ENCODE results near the gene INVS.
"Not testable (repeated sequence)": the region's sequence is repeated elsewhere in the genome, so short reads cannot be mapped to it uniquely, and the experiment has no call there.

Gene INVS, protein sequence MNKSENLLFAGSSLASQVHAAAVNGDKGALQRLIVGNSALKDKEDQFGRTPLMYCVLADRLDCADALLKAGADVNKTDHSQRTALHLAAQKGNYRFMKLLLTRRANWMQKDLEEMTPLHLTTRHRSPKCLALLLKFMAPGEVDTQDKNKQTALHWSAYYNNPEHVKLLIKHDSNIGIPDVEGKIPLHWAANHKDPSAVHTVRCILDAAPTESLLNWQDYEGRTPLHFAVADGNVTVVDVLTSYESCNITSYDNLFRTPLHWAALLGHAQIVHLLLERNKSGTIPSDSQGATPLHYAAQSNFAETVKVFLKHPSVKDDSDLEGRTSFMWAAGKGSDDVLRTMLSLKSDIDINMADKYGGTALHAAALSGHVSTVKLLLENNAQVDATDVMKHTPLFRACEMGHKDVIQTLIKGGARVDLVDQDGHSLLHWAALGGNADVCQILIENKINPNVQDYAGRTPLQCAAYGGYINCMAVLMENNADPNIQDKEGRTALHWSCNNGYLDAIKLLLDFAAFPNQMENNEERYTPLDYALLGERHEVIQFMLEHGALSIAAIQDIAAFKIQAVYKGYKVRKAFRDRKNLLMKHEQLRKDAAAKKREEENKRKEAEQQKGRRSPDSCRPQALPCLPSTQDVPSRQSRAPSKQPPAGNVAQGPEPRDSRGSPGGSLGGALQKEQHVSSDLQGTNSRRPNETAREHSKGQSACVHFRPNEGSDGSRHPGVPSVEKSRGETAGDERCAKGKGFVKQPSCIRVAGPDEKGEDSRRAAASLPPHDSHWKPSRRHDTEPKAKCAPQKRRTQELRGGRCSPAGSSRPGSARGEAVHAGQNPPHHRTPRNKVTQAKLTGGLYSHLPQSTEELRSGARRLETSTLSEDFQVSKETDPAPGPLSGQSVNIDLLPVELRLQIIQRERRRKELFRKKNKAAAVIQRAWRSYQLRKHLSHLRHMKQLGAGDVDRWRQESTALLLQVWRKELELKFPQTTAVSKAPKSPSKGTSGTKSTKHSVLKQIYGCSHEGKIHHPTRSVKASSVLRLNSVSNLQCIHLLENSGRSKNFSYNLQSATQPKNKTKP

DNA sequence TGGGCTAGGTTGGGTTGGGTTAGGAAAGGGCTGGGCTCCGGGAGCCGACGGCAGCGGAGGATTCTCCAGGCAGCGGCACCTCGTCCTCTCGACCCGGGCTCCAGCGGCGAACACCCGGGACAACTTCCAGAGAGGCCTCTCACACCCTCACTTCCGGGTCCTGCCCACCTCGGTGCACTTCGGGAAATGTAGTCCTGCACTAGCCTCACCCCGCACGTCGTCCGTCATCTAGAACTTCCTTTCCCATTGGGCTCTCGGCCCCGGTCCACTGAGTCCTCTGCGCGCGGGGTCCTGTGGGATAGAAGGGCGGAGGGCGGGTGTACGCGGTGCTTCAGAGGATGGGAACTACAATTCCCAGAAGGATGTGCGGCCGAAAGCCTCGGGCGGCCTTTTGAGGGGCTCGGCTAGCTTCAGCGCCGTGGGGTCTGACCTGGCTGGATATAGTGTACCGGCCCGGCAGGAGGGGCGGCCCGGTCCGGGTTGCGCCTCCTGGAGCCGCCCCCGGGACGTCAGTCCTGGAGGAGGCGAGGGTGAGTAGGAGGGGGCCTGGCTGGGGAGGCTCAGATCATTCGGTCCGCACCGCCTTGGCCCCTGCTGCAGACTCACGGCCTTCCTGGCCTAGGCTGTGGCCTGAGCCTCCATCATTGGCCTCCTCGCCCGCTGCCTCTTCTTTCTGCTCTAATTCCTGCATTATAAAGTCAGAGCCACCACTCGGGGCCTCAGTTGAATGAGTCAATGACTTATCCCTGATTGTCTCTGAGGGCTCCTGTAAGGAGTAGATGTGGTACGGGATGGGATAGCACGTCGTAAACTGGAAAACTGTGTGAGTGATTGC is at the start of gene INVS, which contains the start of gene ERP44:
INVS (plus strand) TSS at position 357 of the 835 bp plus-strand sequence. CDS start 5,279 bp downstream, outside the sequence.
ERP44 (minus strand) TSS at position 114 of the 835 bp plus-strand sequence. CDS start 160 bp downstream, outside the sequence.
- H3K9ac ChIP-seq (ENCODE audit: low read length) = peak within 1 kb of the TSS; percentile 86
- H3K9me3 ChIP-seq (ENCODE audit: low read length) = no peaks in the 10 kb centered on the region
- peaks cover 20% of the 10 kb centered on the region for H3K4me1 ChIP-seq (ENCODE audit: insufficient read depth, low read length)
- H3K36me3 ChIP-seq (ENCODE audit: insufficient read depth, low read length) = peaks cover 7% of the 10 kb centered on the region
- peak within 1 kb of the TSS; percentile 89 to 94 for H3K4me3 ChIP-seq (ENCODE audit: low read depth in 1 of 2, low read length in 2 of 2)
- H3K27ac ChIP-seq (ENCODE audit: low read depth, low read length) = peak within 1 kb of the TSS; percentile 90
- H3K27me3 ChIP-seq (ENCODE audit: control insufficient read depth in 1 of 2, insufficient read depth in 2 of 2, low read length in 2 of 2) = no peaks in the 10 kb centered on the region

DNA sequence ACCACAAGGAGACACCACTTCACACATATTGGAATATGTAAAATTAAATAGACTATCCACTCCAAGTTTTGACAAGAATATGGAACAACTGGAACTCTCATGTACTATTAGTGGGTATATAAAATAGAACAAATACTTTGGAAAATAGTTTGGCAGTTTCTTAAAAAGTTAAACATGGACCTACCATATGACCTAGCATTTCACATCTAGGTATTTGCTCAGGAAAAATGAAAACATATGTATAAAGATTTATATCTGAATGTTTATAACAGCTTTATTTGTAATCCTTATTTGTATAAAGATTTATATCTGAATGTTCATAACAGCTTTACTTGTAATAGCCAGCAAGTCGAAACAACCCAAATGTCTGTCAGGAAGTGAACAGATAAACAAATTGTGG is 49.5 kb upstream of the INVS start:
- Histone ChIP-seq H3K4me3 (ENCODE audit: low read depth in 1 of 2, low read length in 2 of 2) (no peak overlapping the region), H3K4me1 (ENCODE audit: insufficient read depth, low read length) (no peaks in the 10 kb centered on the region), H3K9ac (ENCODE audit: low read length) (no peak overlapping the region), H3K36me3 (ENCODE audit: insufficient read depth, low read length) (peaks cover 14% of the 10 kb centered on the region), H3K27ac (ENCODE audit: low read depth, low read length) (no peak overlapping the region), H3K27me3 (ENCODE audit: control insufficient read depth in 1 of 2, insufficient read depth in 2 of 2, low read length in 2 of 2) (no peaks in the 10 kb centered on the region), H3K9me3 (ENCODE audit: low read length) (no peaks in the 10 kb centered on the region)

DNA sequence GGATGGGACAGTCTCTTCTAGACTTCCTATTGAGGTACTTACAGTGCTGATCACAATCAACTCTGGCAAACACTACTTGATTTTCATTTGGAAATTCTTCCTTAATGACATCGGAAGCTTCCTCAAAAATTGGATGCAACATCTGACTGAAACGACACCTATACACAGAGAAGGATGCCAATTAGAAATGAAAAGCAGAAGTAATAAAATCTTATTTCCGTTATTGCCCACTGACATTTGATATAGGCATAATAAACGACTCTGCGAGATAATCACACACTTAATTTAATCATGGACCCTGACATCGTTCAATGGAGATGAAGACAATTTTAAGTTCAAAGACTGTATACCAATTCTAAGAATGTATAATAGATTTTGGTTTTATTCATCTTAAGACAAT is 46.7 kb upstream of the INVS start:
- no peak overlapping the region for H3K4me3 ChIP-seq (ENCODE audit: low read depth in 1 of 2, low read length in 2 of 2)
- no peak overlapping the region for H3K9ac ChIP-seq (ENCODE audit: low read length)
- H3K27ac ChIP-seq (ENCODE audit: low read depth, low read length) = no peak overlapping the region

DNA sequence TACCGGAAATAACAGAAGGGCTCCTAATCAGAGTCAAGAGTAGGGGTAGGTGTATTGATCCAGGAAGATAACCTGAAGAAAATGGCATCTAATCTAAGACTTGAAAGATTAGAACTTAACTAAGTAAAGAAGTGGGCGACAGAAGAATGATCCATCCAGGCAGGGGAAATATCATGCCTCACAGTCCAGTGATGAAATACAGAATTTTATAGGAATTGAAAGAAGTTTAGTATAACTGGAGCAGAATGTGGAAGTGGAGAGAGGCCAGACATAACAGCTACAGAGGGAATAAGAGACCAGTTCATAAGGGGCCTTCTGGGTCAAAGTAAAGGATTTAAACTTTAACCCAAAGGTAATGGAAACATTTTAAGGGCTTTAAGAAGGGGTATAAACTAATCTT is 42.5 kb upstream of the INVS start:
- no peaks in the 10 kb centered on the region for H3K27me3 ChIP-seq (ENCODE audit: control insufficient read depth in 1 of 2, insufficient read depth in 2 of 2, low read length in 2 of 2)
- no peaks in the 10 kb centered on the region for H3K9me3 ChIP-seq (ENCODE audit: low read length)
- H3K36me3 ChIP-seq (ENCODE audit: insufficient read depth, low read length) = peaks cover 16% of the 10 kb centered on the region
- H3K9ac ChIP-seq (ENCODE audit: low read length) = no peak overlapping the region
- no peaks in the 10 kb centered on the region for H3K4me1 ChIP-seq (ENCODE audit: insufficient read depth, low read length)
- H3K27ac ChIP-seq (ENCODE audit: low read depth, low read length) = no peak overlapping the region
- no peak overlapping the region for H3K4me3 ChIP-seq (ENCODE audit: low read depth in 1 of 2, low read length in 2 of 2)

More for the DNA sequence above, 46.7 kb upstream of the INVS start:
- Histone ChIP-seq H3K4me1 (ENCODE audit: insufficient read depth, low read length) (no peaks in the 10 kb centered on the region), H3K9me3 (ENCODE audit: low read length) (no peaks in the 10 kb centered on the region), H3K27me3 (ENCODE audit: control insufficient read depth in 1 of 2, insufficient read depth in 2 of 2, low read length in 2 of 2) (no peaks in the 10 kb centered on the region), H3K36me3 (ENCODE audit: insufficient read depth, low read length) (peaks cover 10% of the 10 kb centered on the region)

DNA sequence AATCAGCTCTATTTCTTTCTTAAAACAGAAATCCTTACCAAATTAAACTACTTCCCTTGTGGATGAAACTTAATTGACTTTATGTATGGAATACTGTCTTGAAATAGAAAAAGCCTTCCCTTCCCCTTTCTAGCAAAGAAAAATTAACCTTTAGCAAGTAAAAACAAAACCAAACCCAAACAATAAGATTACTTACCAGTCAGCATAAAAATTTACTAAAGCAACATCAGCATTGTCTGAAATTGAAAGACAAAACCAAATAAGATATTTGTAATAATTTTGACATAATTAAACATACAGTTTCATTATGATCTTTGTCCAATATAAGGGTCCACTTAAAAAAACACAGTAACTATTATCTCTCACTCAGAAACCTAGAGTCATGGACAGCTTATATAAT is 41.4 kb upstream of the INVS start:
- Histone ChIP-seq H3K4me1 (ENCODE audit: insufficient read depth, low read length) (no peaks in the 10 kb centered on the region), H3K36me3 (ENCODE audit: insufficient read depth, low read length) (peaks cover 16% of the 10 kb centered on the region), H3K27me3 (ENCODE audit: control insufficient read depth in 1 of 2, insufficient read depth in 2 of 2, low read length in 2 of 2) (no peaks in the 10 kb centered on the region), H3K9ac (ENCODE audit: low read length) (no peak overlapping the region), H3K27ac (ENCODE audit: low read depth, low read length) (no peak overlapping the region), H3K4me3 (ENCODE audit: low read depth in 1 of 2, low read length in 2 of 2) (no peak overlapping the region), H3K9me3 (ENCODE audit: low read length) (no peaks in the 10 kb centered on the region)

DNA sequence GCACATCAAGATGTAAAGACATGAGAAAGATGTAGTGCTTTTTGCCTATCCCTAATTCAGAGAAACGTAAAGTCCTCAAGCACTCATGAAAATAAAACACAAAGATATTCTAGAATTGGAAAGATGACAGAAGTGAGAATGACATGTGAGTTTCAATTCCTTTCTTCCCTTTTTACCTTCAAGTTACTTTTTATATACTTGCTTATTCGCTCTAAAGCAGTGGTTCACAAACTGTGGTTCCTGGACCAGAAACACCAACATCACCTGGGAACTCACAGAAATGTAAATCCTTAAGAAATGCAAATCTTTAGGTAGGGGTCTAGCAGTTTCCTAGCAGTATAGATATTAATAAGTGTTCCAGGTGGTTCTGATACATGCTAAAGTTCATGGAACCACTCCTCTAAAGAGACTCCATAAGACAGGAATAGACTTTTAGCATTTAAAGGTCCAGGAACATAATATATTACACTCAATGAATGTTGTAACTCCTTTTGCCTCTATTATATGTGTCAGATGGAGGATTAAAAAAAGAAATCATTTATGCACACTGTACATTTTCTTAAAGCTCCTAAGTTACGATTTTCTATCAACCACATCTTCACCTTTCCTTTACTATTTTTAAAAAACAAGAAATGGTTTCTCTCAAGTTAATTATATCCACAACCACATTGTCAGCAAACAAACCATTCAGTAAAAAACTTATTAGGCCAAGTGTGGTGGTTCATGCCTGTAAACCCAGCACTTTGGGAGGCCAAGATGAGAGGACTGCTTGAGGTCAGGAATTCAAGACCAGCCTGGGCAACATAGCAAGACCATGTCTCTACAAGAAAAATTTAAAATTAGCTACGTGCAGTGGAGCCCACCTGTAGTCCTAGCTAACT is 40.1 kb upstream of the INVS start:
- H3K36me3 ChIP-seq (ENCODE audit: insufficient read depth, low read length) = peaks cover 16% of the 10 kb centered on the region
- H3K9ac ChIP-seq (ENCODE audit: low read length) = no peak overlapping the region
- no peaks in the 10 kb centered on the region for H3K9me3 ChIP-seq (ENCODE audit: low read length)
- H3K4me1 ChIP-seq (ENCODE audit: insufficient read depth, low read length) = peaks cover 3% of the 10 kb centered on the region
- H3K27ac ChIP-seq (ENCODE audit: low read depth, low read length) = no peak overlapping the region
- H3K27me3 ChIP-seq (ENCODE audit: control insufficient read depth in 1 of 2, insufficient read depth in 2 of 2, low read length in 2 of 2) = no peaks in the 10 kb centered on the region
- no peak overlapping the region for H3K4me3 ChIP-seq (ENCODE audit: low read depth in 1 of 2, low read length in 2 of 2)

DNA sequence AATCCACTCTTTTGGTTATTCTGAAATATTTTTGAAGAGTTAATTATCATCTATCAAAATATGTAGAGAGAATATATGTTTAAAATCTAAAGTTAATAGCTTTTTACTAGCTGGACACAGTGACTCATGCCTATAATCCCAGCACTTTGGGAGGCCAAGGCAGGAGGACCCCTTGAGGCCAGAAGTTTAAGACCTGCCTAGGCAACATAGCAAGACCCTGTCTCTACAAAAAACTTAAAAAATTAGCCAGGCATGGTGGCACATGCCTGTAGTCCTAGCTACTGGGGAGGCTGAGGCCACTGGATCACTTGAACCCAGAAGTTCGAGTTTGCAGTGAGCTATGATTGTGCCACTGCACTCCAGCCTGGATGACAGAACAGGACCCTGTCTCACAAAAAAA is 36.4 kb upstream of the INVS start:
- peaks cover 11% of the 10 kb centered on the region for H3K36me3 ChIP-seq (ENCODE audit: insufficient read depth, low read length)
- not testable (repeated sequence) for H3K4me1 ChIP-seq (ENCODE audit: insufficient read depth, low read length); H3K9ac ChIP-seq (ENCODE audit: low read length); H3K4me3 ChIP-seq (ENCODE audit: low read depth in 1 of 2, low read length in 2 of 2); H3K27ac ChIP-seq (ENCODE audit: low read depth, low read length); H3K9me3 ChIP-seq (ENCODE audit: low read length); H3K27me3 ChIP-seq (ENCODE audit: control insufficient read depth in 1 of 2, insufficient read depth in 2 of 2, low read length in 2 of 2)

DNA sequence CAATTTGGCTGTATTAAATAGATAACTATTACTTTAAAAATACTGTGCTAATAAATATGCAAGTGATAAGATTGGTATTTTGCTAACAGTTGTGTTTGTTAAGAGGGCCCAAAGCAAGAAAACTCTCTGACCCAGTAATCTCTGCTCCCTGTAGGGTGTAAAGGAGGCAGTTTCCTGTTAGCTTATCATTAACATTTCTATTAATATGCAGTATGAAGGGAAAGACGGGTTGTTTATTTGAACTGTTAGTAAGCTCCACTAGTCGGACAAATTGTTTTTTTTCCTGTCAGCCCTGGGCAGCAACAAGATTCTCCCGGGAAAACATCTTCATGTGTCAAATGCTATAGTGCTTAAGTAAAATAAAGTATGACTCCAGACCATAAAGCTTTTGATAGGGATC is 35.9 kb upstream of the INVS start:
- H3K9ac ChIP-seq (ENCODE audit: low read length) = no peak overlapping the region
- H3K36me3 ChIP-seq (ENCODE audit: insufficient read depth, low read length) = peaks cover 11% of the 10 kb centered on the region
- H3K4me1 ChIP-seq (ENCODE audit: insufficient read depth, low read length) = peaks cover 3% of the 10 kb centered on the region
- H3K27me3 ChIP-seq (ENCODE audit: control insufficient read depth in 1 of 2, insufficient read depth in 2 of 2, low read length in 2 of 2) = no peaks in the 10 kb centered on the region
- no peaks in the 10 kb centered on the region for H3K9me3 ChIP-seq (ENCODE audit: low read length)
- H3K4me3 ChIP-seq (ENCODE audit: low read depth in 1 of 2, low read length in 2 of 2) = no peak overlapping the region
- no peak overlapping the region for H3K27ac ChIP-seq (ENCODE audit: low read depth, low read length)

DNA sequence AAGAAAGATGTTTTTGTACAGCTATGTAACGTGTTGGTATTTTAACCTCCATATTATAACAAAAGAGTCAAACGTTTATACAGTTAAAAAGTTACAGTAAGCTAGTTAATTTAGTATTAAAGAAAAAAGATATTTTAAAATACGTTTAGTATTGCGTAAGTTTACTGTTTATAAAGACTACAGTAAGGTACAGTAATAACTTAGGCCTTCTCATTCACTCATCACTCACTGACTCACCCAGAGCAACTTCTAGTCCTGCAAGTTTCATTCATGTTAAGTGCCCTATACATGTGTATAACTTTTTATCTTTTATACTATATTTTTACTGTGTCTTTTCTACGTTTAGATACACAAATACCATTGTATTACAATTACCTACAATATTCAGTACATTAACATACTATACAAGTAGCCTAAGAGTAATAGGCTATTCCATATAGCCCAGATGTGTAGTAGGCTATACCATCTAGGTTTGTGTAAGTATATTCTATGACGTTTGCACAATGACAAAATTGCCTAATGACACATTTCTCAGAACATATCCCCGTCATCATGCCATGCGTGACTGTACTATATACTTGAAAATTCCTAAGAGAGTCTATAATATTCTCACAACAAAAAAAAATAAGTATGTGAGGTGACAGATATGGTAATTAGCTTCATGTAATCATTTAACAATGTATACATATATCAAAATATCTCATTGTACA is 34.0 kb upstream of the INVS start:
- H3K27me3 ChIP-seq (ENCODE audit: control insufficient read depth in 1 of 2, insufficient read depth in 2 of 2, low read length in 2 of 2) = no peaks in the 10 kb centered on the region
- H3K9ac ChIP-seq (ENCODE audit: low read length) = no peak overlapping the region
- peaks cover 3% of the 10 kb centered on the region for H3K4me1 ChIP-seq (ENCODE audit: insufficient read depth, low read length)
- no peak overlapping the region for H3K27ac ChIP-seq (ENCODE audit: low read depth, low read length)
- no peaks in the 10 kb centered on the region for H3K9me3 ChIP-seq (ENCODE audit: low read length)
- no peak overlapping the region for H3K4me3 ChIP-seq (ENCODE audit: low read depth in 1 of 2, low read length in 2 of 2)
- no peaks in the 10 kb centered on the region for H3K36me3 ChIP-seq (ENCODE audit: insufficient read depth, low read length)

DNA sequence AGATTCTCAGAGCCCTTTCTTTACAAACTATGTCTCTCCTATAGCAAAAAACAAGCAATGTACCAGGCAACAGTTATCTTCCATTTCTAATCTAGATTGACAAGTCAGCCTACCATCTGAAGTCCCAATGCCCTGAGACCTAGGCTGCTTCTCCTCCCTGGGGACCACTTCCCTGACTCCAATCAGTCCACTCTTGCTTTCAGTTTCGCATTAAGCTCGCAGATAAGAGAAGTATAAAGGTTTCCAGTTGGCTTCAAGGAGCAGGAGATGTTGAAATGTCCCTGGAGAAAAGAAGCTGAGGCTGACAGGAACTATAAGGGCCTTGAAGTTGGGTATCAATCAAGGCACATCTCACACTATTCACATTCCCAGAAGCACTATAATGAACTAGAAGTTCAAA is 32.5 kb upstream of the INVS start:
- H3K27ac ChIP-seq (ENCODE audit: low read depth, low read length) = no peak overlapping the region
- H3K4me3 ChIP-seq (ENCODE audit: low read depth in 1 of 2, low read length in 2 of 2) = no peak overlapping the region
- H3K9ac ChIP-seq (ENCODE audit: low read length) = no peak overlapping the region

More for the DNA sequence above, 32.5 kb upstream of the INVS start:
- Histone ChIP-seq H3K4me1 (ENCODE audit: insufficient read depth, low read length) (peaks cover 3% of the 10 kb centered on the region), H3K9me3 (ENCODE audit: low read length) (no peaks in the 10 kb centered on the region), H3K27me3 (ENCODE audit: control insufficient read depth in 1 of 2, insufficient read depth in 2 of 2, low read length in 2 of 2) (no peaks in the 10 kb centered on the region), H3K36me3 (ENCODE audit: insufficient read depth, low read length) (no peaks in the 10 kb centered on the region)
